Stimulated activated CD8-positive, alpha-beta memory T cell treated with anti-CD3 and anti-CD28 coated beads, Interleukin-4, amount 100 ng/mL, for 24 hours (primary cell): ENCODE results near the gene ATP1A1.

Experiments
- DNase-seq: peaks from one replicate; pipeline ENCODE4 v3.0.0-alpha.2; 2020; ENCODE audit warnings: low read depth

ATP1A1 gene

DNA sequence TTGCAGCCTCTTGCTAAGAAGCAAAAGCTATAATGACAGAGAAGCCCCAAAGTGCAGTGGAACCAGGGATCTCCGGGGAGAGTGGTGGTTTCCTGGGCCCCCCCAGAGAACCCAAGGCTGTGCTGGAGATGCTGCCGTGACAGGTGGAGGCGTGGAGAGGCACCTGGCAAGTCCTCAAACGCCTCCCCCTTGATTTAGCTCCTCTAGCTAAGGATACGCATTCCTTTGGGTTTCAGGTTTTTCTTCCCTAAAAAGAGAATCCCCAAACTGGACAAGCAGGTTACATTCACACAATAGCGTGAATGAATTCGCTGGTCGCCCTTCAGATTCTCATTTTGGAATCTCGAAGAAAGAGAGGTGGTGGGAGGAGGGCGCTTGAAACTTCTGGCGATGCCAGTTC is 853 bp upstream of the ATP1A1 start:
- DNase-seq = no peak

- peak; percentile 35 for DNase-seq
Measured at GRCh38 chr1:116373431-116374352, 648 bp downstream of the ATP1A1 start.

- DNase-seq = no peak
Measured at GRCh38 chr1:116374353-116375147, 1.5 kb downstream of the ATP1A1 start.

DNA sequence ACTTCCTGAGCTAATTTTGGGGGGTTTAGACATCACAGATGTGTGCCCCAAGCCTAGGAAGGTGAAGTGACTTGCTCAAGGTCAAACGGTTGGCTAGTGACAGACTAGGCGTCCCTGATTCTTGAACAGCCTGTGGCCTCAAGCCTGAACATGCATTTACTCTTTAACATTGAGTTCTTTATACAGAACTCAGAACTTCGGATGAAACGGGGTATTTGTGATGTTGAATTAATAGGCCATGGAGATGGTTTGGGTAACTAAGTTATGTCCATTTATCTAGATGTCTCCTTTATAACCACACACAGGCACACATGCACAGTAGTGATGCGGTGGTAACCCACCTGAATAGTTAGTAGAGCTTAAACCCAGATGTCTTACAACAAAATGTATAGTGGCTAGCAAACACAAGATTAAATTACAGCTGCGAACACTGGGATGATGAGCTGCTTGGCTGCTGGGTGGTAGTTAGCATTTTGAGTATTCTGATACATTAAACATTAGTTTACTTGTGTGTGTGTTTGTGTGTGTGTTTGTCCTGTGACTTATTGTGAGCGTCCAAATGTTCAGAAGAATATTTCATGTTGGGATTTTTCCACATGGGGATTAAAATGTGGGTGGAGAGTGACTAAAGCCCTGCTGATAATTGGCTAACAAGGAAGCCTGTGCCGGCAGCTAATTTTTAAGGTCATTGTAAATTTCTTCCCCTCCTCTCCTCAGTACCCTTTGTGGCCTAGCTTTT is 2.3 kb downstream of the ATP1A1 start:
- no peak for DNase-seq

DNA sequence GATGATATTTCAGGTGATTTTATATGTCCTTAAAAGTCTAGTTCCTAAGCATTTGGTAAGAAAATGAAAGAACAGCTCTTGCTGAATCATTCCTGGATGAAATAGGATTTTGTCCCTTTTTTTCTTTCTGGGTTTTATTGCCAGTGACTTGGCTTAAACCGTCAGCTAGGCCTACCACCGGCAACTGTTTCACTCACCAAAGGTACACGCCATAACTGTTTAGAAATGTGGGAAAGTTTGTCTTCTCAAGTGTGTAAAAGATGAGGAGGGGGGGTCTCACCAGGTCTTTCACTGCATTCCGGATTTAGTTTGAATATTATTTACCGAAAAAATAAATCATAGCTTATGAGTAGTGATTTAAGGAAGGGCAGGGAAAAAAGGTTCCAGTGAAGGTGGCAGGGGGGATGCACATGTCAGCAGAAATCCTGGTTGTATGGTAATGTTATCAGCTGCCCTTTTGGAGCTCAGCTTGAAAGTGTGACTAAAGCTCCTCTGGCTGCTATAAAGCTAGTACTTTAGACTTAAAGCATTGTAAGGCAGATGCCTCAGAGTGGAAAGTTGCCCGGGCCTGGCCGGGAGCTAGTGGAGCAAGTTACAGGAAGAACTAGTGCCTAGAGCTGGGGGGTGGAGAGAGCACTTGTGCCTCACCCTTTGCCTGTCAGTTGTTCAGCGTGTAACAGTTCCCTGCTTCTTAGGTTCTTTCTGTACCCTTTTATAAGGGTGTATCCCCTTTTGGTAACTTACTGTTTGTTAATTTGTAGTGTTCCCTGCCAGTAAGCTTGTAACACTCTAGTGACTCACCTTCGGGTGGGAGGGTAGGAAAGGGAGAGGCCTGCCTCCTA is 3.1 kb downstream of the ATP1A1 start:
- no peak for DNase-seq

GRCh38 chr1:116376729-116377086 is 3.7 kb downstream of the ATP1A1 start:
- DNase-seq = no peak

DNA sequence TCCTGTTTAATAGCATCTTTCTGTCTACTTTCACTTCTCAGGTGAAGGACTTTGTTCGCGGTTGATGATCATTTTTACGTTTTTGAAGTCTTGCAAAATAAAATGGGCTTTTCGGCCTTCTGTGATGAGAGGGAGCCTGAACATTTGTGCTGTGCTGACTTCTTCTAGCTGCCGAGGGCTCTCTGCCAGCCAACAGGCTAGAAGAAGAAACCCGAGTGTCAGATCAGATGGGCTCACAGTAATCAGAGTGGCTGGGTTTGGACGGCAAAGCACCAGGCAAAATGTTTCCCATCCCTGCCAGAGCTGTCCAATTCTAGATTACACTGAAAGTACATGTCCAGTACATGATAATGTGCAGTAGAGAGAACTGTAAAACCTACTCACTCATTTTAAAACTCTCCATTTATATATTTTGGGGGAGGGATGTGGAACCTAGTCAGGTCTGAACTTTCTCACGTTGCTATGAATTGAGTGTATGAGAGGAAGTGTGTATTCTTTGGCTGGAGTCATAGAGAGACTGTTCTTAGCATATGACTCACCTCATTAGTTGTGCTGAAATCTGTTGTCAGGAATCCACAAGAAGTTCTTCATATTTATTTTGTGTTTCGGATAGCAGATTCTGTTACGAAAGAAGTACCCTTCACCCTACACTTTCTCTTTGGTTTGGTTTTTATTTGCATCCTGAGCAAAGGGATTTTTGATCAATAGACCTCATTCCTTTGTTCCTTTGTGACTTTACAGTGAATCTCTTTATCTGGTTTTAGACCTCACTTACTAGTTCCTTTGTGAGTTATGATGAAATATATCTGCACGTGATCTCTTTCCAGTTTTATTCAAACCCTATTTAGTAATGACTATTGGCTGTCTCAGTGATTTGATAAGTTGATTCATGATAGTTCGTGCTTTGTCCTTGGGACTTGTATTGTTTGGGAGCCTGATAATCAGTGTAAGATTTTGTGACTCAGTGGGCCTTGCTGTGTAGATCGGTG is 4.8 kb downstream of the ATP1A1 start:
- no peak for DNase-seq

- DNase-seq = no peak
Measured at GRCh38 chr1:116379057-116379630, 6.1 kb downstream of the ATP1A1 start.

DNA sequence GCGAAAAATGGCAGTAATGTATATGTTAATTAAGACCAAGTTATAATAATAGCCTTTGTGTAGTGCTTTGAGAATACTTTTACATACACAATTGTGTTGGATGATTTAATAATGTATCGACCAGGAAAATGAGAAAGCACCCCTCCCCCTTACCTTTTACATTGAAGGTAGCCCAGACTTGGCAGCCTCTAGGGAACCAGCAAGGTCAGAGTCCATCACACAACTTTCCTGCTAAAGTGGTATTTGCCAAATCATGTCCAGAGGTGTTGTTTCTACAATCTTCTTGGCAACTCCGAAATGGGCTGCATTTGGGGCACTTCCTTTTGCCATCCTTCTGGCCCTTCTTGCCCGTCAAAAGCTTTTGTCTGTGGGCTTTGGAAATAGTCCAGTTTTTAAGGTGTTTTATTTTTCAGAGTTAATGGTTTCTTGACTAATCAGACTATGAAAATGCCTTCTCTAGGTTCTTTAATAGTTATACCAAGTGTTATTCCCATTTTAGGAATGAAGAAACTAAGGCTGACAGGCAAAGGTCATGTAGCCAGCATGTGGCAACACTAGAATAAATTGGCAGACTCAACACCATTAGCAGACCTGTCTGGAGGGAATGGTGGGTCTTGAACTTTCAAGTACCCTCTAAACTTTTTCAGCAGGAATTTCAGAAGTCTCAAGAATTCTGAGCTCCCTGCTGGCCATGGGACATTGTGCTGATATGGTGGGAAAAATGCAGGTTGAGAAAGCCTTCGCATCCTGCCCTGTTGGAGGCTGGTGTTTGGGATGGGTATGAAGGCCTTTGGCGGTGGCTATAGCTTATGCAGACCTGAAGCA is 6.8 kb downstream of the ATP1A1 start:
- DNase-seq = no peak

DNA sequence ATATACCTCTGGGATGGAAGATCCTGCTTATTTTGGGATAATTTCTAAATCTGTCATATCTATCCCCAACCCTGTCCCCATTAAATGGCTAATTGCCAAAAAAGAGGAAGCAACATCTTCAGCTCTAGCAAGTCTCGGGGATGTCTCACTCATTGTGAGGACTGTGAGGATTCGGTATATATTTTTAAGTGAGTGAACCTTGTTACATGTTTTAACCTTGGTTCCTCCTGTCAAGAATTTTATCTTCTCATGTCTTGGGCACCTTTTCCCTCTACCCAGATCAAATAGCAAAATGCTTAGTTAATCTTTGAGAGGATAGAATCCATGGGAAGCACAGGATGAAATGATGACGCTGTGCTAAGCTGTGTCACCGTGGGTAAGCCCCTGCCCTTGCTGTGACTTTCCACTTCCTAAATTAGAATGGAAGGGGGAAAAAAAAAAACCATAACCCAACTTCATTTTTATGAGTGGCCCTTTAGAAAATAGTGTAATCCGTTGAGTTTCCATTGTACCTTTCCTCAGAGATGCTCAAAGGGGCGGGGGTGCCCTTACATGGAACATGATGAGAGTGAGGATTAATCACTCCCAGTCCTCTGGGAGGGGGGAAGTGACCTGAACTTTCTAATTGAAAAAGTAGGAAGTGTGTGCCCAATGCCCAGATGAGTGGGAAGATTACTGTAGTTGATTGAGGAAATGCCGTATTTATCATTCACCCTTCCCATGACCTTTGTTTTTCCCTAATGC is 7.6 kb downstream of the ATP1A1 start:
- DNase-seq = no peak

DNA sequence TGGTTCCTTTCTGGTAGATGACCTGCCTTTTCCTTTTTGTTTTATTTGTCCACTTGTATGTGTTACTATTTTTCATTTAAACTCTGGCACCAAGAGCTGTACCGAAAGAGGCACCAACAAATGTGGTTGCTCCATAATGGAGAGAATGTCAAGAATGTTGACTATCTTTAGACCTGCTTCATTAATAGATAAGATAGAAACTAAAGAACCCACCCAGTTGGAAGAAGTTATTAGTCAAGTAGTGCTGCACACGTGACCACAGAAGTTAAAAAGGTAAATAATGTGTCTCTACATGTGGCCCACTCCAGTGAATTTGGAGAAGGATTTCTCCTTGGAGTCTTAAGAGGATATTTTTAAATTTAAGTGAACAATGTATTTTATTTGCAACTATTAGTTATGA is 9.3 kb downstream of the ATP1A1 start:
- DNase-seq = no peak

DNA sequence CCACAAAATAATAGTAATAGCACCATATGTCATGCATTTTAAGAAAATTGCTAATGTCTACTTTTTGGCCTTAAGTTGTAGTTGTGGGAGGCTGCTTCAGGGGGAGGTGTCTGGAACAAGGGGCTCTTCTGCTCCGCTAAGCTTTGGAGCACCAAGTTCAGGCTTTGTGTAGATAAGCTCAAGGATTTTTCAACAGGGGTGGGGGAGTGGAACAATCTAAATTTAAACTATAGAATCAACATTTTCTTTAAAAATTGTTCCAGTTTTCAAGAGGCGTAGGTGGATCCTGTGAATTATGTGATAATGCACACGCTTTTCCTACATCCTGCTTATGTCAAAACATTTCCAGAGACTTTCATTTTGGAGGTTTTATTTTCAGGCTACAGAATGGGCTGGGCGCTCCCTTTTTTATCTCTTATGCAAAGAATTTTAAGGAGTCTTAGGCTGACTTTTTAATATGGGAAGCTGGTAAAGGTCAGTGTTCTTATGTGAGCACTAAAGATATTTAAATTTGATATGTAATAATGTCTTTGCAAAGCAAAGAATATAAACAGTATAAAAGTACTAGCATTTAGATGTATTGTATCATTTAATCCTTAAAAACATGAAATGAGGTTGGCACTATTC is 9.9 kb downstream of the ATP1A1 start:
- DNase-seq = no peak

GRCh38 chr1:116386042-116386441 is 13.0 kb downstream of the ATP1A1 start:
- DNase-seq = no peak

DNA sequence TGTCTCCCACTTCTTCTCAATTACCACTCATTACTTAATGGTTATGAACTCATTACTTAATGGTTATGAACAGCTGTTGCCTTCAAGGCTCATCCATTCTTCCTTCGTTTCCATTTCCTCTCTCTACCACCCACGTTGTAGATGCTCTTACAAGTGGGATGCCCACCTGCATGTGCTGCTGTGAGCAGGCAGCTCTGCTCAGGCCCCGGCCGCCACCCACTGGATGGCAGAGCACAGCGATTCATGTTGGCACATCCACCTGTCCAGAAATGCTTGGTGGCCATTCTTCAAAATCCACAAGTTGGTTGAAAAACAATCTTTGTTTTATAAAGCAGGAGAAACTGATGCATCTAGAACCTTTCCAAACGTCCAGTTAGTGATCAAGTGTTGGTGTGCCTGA is 14.5 kb downstream of the ATP1A1 start:
- DNase-seq = no peak

DNA sequence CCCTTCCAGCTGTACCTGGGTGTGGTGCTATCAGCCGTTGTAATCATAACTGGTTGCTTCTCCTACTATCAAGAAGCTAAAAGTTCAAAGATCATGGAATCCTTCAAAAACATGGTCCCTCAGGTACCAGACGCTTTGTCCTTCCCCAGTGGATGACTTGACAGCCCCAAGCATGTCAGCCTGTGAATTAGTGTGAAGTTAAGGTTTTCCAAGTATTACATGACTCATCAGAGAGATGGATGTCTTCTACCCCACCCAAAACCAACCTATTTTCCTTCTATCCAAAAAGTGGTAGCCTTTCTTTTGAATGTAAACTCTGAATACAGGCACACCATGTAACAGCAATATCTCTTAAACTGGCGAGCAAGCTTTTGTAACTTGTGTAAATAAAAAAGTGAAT is 15.1 kb downstream of the ATP1A1 start:
- no peak for DNase-seq

DNA sequence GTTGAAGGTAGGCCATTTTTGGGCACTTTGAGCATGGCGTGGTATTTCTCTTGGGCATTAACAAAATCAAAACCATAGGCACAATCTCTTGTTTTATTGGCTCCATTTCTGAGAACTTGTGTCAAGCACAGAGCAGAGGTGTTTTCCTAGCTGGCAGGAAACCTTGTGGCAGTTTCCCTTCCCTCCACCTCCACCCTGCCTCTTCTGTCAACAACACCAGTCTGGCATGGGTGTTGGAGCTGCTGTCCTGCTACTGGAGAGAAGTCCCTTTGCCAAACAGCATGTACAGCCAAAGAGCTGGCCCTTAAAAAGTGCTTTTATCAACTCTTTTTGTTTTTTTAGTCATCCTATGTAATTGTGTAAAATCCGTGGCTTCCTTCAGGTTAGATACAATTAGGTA is 16.0 kb downstream of the ATP1A1 start:
- no peak for DNase-seq

DNA sequence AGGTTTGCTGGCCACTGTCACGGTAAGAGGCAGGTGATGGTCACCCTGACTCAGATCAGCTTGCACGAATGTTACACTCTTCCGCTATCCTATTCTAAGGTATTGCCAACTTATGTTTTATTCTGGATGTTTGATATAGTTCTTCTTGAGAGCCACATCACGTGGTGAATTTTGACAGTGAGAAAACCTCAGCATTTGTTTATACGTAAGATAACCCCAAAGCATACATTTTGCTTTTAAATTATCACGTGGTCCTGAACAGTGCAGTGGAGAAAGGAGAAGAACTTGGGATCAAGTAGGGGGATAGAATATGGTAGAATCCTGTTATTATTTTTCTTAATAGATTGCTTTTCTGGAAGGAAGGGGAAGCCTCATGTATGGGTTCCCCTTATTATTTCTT is 16.6 kb downstream of the ATP1A1 start:
- no peak for DNase-seq

GRCh38 chr1:116390195-116390594 is 17.2 kb downstream of the ATP1A1 start:
- peak; percentile 16 for DNase-seq
